Breast epithelium (tissue), 3 donors: ENCODE measurements around the gene AHI1.

Experiments used
- POLR2AphosphoS5 ChIP-seq, 3 donors: sonication (generic); formaldehyde crosslinking; IDR thresholded peaks; one replicate each; pipeline ENCODE4 v1.6.1; 2017; ENCODE audit warnings: antibody characterized with exemption in 3 of 3
- TF ChIP-seq, protein P1 (sequence below), 3 donors: fragments of 450-650 bp; IDR thresholded peaks; one replicate each; pipeline ENCODE4 v1.5.1; 2016 to 2017; ENCODE audit warnings: antibody characterized with exemption in 3 of 3, mild to moderate bottlenecking in 3 of 3, moderate library complexity in 3 of 3

DNA sequence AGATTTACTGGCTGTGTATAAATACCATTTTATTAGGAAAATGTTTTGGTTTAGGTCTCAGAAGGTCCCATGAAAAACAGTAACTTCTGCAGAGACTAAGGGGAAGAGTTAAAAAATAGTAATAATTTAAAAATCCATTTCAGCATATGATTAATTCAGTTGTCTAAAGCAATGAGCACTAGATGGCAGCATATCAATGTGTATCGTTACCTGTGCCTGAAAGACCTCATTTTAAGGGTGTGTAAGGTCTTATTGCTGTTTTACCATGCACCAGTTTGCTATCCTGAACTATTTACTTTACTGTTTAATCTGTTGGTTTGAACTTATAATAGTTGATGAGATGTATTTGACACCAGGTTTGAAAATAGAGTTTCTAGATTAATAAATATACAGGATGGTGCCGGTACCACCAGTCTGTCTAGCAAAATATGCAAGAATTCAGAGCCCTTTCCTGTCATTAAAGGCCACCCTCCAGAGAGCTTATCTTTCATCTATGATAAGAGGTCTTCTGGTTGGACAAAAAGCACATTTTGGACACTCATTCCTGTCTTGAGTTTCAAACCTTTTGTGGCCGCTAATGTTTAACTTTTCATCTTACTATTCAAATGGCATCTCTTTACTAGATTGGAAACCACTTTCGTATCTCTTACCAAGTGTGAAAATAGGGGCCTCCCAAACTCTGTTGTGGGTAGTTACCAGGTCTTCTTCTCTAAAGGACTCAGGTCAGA lies 8.9 kb upstream of the AHI1 start:
- TF ChIP-seq, protein P1, sequence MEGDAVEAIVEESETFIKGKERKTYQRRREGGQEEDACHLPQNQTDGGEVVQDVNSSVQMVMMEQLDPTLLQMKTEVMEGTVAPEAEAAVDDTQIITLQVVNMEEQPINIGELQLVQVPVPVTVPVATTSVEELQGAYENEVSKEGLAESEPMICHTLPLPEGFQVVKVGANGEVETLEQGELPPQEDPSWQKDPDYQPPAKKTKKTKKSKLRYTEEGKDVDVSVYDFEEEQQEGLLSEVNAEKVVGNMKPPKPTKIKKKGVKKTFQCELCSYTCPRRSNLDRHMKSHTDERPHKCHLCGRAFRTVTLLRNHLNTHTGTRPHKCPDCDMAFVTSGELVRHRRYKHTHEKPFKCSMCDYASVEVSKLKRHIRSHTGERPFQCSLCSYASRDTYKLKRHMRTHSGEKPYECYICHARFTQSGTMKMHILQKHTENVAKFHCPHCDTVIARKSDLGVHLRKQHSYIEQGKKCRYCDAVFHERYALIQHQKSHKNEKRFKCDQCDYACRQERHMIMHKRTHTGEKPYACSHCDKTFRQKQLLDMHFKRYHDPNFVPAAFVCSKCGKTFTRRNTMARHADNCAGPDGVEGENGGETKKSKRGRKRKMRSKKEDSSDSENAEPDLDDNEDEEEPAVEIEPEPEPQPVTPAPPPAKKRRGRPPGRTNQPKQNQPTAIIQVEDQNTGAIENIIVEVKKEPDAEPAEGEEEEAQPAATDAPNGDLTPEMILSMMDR (IDR thresholded peaks at IDR 0.05), result peak in 2 of 3 donors; percentile 34 to 37
- TF ChIP-seq POLR2AphosphoS5 (IDR thresholded peaks at IDR 0.05), result no peak
